H54 (cell line): ENCODE results near the gene RIOK2.

ENCODE experiments used
- DNase-seq: peaks from one replicate; pipeline ENCODE4 v3.0.0; 2011; ENCODE audit warnings: low spot score, mixed read lengths; ENCODE audit not compliant: insufficient read length
- FAIRE-seq: peaks from 3 replicates; lab custom pipeline; 2011; peaks lifted over from hg19 to GRCh38; lab: Jason Lieb, UNC
- POLR2A ChIP-seq: IDR thresholded peaks from 2 replicates; pipeline ENCODE4 v1.6.1; 2011; ENCODE audit warnings: low read depth, mild to moderate bottlenecking, low read length

The RIOK2 gene

GRCh38 chr5:97127727-97128126 is 55.3 kb downstream of the RIOK2 start:
- FAIRE-seq: no peak
- TF ChIP-seq POLR2A: no peak
- DNase-seq: no peak

GRCh38 chr5:97125125-97125683 is 57.8 kb downstream of the RIOK2 start:
- no peak for TF ChIP-seq POLR2A
- no peak for FAIRE-seq

GRCh38 chr5:97124335-97124734 is 58.7 kb downstream of the RIOK2 start:
- no peak for FAIRE-seq
- no peak for DNase-seq
- no peak for TF ChIP-seq POLR2A

More at GRCh38 chr5:97125125-97125683, 57.8 kb downstream of the RIOK2 start:
- DNase-seq: no peak

GRCh38 chr5:97121848-97122247 is 61.2 kb downstream of the RIOK2 start:
- TF ChIP-seq POLR2A: no peak
- DNase-seq: no peak
- FAIRE-seq: no peak

- no peak for FAIRE-seq
- DNase-seq: no peak
- TF ChIP-seq POLR2A: no peak
Measured at GRCh38 chr5:97120195-97120594, 62.9 kb downstream of the RIOK2 start.

GRCh38 chr5:97119007-97119390 is 64.0 kb downstream of the RIOK2 start:
- TF ChIP-seq POLR2A: no peak
- FAIRE-seq: no peak
- no peak for DNase-seq

GRCh38 chr5:97118261-97119006 is 64.6 kb downstream of the RIOK2 start:
- TF ChIP-seq POLR2A: no peak
- DNase-seq (no peak), FAIRE-seq (no peak)

- FAIRE-seq (no peak), DNase-seq (no peak)
- no peak for TF ChIP-seq POLR2A
Measured at GRCh38 chr5:97115932-97116331, 67.1 kb downstream of the RIOK2 start.

GRCh38 chr5:97112230-97112629 is 70.8 kb downstream of the RIOK2 start:
- no peak for TF ChIP-seq POLR2A
- FAIRE-seq: no peak

GRCh38 chr5:97111616-97112015 is 71.4 kb downstream of the RIOK2 start:
- DNase-seq (no peak), FAIRE-seq (no peak)
- no peak for TF ChIP-seq POLR2A

More at GRCh38 chr5:97112230-97112629, 70.8 kb downstream of the RIOK2 start:
- no peak for DNase-seq

GRCh38 chr5:97111004-97111403 is 72.0 kb downstream of the RIOK2 start:
- FAIRE-seq (no peak), DNase-seq (no peak)
- TF ChIP-seq POLR2A: no peak
